MM.1S (cell line): ENCODE data around the gene ROS1.
A peak's percentile ranks its signal among the peaks of the same experiment; 100 is the strongest.

Source experiments
- DNase-seq: peaks from one replicate; pipeline ENCODE4 v3.0.0-alpha.2; 2015
- H2AFZ ChIP-seq: fragments of 300-600 bp; sonication (generic); 2 replicates; pipeline ENCODE4 v1.6.0; 2016; ENCODE audit warnings: antibody characterized with exemption, low read length
- H3F3A ChIP-seq: fragments of 300-600 bp; sonication (generic); 2 replicates; pipeline ENCODE4 v1.6.1; 2016; ENCODE audit warnings: mild to moderate bottlenecking, antibody characterized with exemption, low read length, moderate library complexity, mixed read lengths; ENCODE audit not compliant: insufficient read depth
- H3K27ac ChIP-seq: fragments of 300-600 bp; sonication (generic); 2 replicates; pipeline ENCODE4 v1.5.1; 2016; ENCODE audit warnings: mild to moderate bottlenecking, low read length
- H3K27me3 ChIP-seq: fragments of 300-600 bp; sonication (generic); replicated peaks from 2 replicates; pipeline ENCODE4 v1.6.0; 2016; ENCODE audit warnings: low read length; ENCODE audit not compliant: insufficient read depth
- H3K36me3 ChIP-seq: fragments of 300-600 bp; sonication (generic); replicated peaks from 2 replicates; pipeline ENCODE4 v1.6.1; 2016; ENCODE audit warnings: mild to moderate bottlenecking, low read length, mixed read lengths; ENCODE audit not compliant: insufficient read depth
- H3K4me1 ChIP-seq: fragments of 300-600 bp; sonication (generic); 2 replicates; pipeline ENCODE4 v1.6.1; 2016; ENCODE audit warnings: low read length, mixed read lengths
- H3K4me2 ChIP-seq: fragments of 300-600 bp; sonication (generic); 2 replicates; pipeline ENCODE4 v1.6.0; 2016; ENCODE audit warnings: low read depth, low read length
- H3K4me3 ChIP-seq: fragments of 300-600 bp; sonication (generic); 2 replicates; pipeline ENCODE4 v1.5.1; 2016; ENCODE audit warnings: low read length, mixed read lengths
- H3K79me2 ChIP-seq: fragments of 300-600 bp; sonication (generic); 2 replicates; pipeline ENCODE4 v1.6.1; 2016; ENCODE audit warnings: mixed run types, low read length, mixed read lengths
- H3K9ac ChIP-seq: fragments of 300-600 bp; sonication (generic); 2 replicates; pipeline ENCODE4 v1.6.1; 2016; ENCODE audit warnings: low read length, mixed read lengths
- H3K9me2 ChIP-seq: fragments of 300-600 bp; sonication (generic); replicated peaks from 2 replicates; pipeline ENCODE4 v1.6.1; 2016; ENCODE audit warnings: mild to moderate bottlenecking, low read length, mixed read lengths; ENCODE audit not compliant: insufficient read depth
- H3K9me3 ChIP-seq: fragments of 300-600 bp; sonication (generic); replicated peaks from 2 replicates; pipeline ENCODE4 v1.6.1; 2016; ENCODE audit warnings: mild to moderate bottlenecking, low read length, mixed read lengths; ENCODE audit not compliant: insufficient read depth
- H4K20me1 ChIP-seq: fragments of 300-600 bp; sonication (generic); 2 replicates; pipeline ENCODE4 v1.6.1; 2016; ENCODE audit warnings: mild to moderate bottlenecking, low read length, moderate library complexity, mixed read lengths; ENCODE audit not compliant: insufficient read depth
- EZH2 ChIP-seq: fragments of 300-600 bp; sonication (generic); optimal IDR thresholded peaks from 2 replicates; pipeline ENCODE3; 2017; ENCODE audit warnings: low read depth, mild to moderate bottlenecking, antibody characterized with exemption, low read length, mixed read lengths
- EZH2phosphoT487 ChIP-seq: fragments of 300-600 bp; sonication (generic); IDR thresholded peaks from 2 replicates; pipeline ENCODE4 v1.6.1; 2018; ENCODE audit warnings: antibody characterized with exemption, low read length
- TF ChIP-seq, protein P1 (sequence below): fragments of 300-600 bp; sonication (generic); IDR thresholded peaks from 2 replicates; pipeline ENCODE4 v1.5.1; 2016; ENCODE audit warnings: antibody characterized with exemption, low read length, mixed read lengths

The ROS1 gene

DNA sequence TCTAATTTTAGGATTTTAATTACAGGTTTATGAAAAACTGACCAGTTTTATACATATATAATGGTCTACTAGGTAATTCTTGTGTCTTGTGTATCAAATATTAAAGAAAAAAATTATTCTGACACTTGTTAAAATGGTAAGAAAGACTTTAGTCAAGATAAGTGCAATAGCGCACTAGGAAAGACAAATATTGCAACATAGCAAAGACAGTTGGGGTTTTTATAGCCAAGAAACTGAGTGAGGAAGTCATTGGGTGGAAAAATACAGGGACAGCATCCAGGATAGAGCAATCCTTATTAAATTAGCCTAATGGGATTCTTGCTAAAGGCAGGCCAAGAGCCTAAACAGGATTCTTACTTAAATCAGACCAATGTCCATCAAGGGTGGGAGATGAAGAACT, 71.1 kb downstream of the ROS1 start:
- no peaks in the 10 kb centered on the region for H3K27me3 ChIP-seq
- no peaks in the 10 kb centered on the region for H4K20me1 ChIP-seq
- no peaks in the 10 kb centered on the region for H3K36me3 ChIP-seq
- H3F3A ChIP-seq, result no peaks in the 10 kb centered on the region
- no peaks in the 10 kb centered on the region for H3K9me2 ChIP-seq
- no peak overlapping the region for H3K4me2 ChIP-seq
- H3K79me2 ChIP-seq, result no peaks in the 10 kb centered on the region
- TF ChIP-seq, protein P1, sequence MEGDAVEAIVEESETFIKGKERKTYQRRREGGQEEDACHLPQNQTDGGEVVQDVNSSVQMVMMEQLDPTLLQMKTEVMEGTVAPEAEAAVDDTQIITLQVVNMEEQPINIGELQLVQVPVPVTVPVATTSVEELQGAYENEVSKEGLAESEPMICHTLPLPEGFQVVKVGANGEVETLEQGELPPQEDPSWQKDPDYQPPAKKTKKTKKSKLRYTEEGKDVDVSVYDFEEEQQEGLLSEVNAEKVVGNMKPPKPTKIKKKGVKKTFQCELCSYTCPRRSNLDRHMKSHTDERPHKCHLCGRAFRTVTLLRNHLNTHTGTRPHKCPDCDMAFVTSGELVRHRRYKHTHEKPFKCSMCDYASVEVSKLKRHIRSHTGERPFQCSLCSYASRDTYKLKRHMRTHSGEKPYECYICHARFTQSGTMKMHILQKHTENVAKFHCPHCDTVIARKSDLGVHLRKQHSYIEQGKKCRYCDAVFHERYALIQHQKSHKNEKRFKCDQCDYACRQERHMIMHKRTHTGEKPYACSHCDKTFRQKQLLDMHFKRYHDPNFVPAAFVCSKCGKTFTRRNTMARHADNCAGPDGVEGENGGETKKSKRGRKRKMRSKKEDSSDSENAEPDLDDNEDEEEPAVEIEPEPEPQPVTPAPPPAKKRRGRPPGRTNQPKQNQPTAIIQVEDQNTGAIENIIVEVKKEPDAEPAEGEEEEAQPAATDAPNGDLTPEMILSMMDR, result no peak
- TF ChIP-seq EZH2phosphoT487, result no peak
- TF ChIP-seq EZH2, result no peak
- H2AFZ ChIP-seq, result no peak overlapping the region
- H3K4me3 ChIP-seq, result no peak overlapping the region
- no peak overlapping the region for H3K27ac ChIP-seq
- no peaks in the 10 kb centered on the region for H3K9me3 ChIP-seq
- H3K4me1 ChIP-seq, result no peaks in the 10 kb centered on the region
- H3K9ac ChIP-seq, result no peak overlapping the region
- no peak for DNase-seq

DNA sequence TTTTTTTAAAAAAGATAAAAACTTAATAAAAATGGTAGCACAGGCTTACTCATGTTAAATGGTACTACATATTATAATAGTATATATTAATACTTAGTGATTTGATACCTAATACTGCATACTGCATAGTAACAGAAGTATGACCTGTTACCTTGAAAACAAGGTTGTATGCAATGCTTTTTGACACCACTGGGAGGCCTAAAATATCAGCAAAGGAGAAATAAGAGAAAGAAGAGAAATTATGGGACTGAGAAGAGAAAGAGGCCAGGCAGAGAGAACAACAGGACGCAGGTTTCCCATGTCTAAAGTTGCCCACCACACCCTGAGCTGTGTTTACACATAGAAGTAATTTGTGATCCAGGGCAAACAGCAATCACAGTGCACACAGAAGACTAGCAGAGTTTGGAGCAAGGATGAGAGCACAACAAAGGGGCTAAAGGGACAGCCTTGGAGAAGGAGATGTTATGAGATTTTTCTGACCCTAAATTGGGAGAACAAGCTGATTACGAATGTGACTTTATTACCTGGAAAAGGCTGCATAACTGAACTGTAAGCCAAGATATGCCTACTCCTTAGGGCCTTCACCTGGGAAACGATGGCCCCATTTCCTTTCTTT, 73.2 kb downstream of the ROS1 start:
- H3K4me1 ChIP-seq, result no peaks in the 10 kb centered on the region
- no peak overlapping the region for H3K27ac ChIP-seq
- H3K79me2 ChIP-seq, result no peaks in the 10 kb centered on the region
- H3K9me2 ChIP-seq, result no peaks in the 10 kb centered on the region
- H3K9ac ChIP-seq, result no peak overlapping the region
- H3F3A ChIP-seq, result no peaks in the 10 kb centered on the region
- H4K20me1 ChIP-seq, result no peaks in the 10 kb centered on the region
- no peaks in the 10 kb centered on the region for H3K36me3 ChIP-seq
- peak; percentile 32 for DNase-seq
- H3K4me2 ChIP-seq, result no peak overlapping the region
- no peaks in the 10 kb centered on the region for H3K9me3 ChIP-seq
- H2AFZ ChIP-seq, result no peak overlapping the region
- H3K4me3 ChIP-seq, result no peak overlapping the region
- TF ChIP-seq EZH2, result no peak
- TF ChIP-seq EZH2phosphoT487, result no peak
- TF ChIP-seq, protein P1, result peak; percentile 46
- H3K27me3 ChIP-seq, result no peaks in the 10 kb centered on the region

DNA sequence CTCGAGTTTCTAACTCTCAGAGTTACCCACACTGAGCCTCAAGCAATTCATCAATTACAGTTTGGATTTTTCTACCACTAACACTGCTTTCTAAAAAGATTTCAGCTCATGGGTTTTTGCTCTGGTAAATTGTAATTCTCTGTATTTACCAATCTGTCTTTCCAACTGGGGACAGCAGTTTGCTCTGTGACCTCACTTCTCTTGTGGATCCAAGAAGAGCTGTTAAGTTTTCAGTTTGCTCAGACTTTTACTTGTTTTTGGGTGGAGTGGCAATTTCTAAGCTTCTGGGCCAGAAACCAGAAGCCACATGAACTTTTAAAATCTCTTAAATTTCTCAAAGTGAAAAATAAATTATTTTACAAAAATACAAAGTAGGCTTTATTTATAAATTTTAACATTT, 74.2 kb downstream of the ROS1 start:
- Histone ChIP-seq H4K20me1 (no peaks in the 10 kb centered on the region), H3K27me3 (no peaks in the 10 kb centered on the region), H3K9me2 (no peaks in the 10 kb centered on the region), H3F3A (no peaks in the 10 kb centered on the region), H3K27ac (no peak overlapping the region), H3K9ac (no peak overlapping the region), H3K79me2 (no peaks in the 10 kb centered on the region), H2AFZ (no peak overlapping the region), H3K36me3 (no peaks in the 10 kb centered on the region), H3K4me3 (no peak overlapping the region), H3K4me1 (no peaks in the 10 kb centered on the region), H3K9me3 (no peaks in the 10 kb centered on the region), H3K4me2 (no peak overlapping the region)
- TF ChIP-seq, protein P1, result no peak
- TF ChIP-seq EZH2phosphoT487 (no peak), EZH2 (no peak)
- no peak for DNase-seq
